Activated T-cell treated with anti-CD3 and anti-CD28 coated beads, Interleukin-2, amount 50 U/mL, for 1 hour (primary cell): ENCODE measurements around the gene ADM5.

Experiments used
- DNase-seq: peaks from one replicate; pipeline ENCODE4 v3.0.0-alpha.2; 2020

The ADM5 gene

DNA sequence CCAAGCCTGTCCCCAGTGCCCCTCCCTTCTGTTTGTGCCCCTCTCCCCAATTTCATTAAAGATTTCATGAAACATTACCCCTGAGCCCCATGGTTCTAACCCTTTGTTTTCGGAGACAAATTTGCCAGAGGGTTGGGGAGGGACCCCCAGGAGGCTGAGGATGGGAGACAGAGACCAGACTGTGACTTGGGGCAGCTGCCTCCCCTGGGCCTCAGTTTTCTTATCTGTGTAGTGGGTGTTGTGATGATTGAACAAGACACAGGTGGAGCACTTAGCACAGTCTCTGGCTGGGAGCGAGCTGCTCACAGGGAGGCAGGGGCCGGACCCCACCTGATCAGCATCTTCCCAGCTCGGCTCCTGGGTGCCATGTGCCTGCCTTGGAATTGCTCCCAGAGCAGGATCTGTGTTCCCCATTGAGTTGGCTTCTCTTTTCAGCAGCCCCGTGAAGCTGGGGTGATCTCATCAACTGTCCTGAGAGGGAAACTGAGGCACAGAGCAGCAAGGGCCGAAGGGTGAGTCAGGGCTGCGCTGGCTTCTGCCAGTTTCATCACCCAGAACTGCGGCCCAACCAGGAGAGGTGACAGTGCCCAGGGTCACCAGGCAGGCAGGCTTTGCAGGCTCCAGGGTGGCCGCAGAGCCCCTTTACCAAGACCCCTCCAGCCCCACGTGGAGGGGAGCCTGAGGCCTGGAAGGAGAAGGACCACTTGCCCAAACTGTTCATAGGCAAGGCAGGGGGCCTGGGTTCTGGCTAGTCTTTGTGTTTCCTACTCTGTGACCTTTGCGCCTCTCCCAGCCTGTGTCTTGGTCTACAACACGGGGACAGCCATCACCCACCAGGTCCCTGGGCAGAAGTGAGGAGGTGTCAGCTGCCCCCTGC lies 30.6 kb upstream of the ADM5 start:
- no peak for DNase-seq

DNA sequence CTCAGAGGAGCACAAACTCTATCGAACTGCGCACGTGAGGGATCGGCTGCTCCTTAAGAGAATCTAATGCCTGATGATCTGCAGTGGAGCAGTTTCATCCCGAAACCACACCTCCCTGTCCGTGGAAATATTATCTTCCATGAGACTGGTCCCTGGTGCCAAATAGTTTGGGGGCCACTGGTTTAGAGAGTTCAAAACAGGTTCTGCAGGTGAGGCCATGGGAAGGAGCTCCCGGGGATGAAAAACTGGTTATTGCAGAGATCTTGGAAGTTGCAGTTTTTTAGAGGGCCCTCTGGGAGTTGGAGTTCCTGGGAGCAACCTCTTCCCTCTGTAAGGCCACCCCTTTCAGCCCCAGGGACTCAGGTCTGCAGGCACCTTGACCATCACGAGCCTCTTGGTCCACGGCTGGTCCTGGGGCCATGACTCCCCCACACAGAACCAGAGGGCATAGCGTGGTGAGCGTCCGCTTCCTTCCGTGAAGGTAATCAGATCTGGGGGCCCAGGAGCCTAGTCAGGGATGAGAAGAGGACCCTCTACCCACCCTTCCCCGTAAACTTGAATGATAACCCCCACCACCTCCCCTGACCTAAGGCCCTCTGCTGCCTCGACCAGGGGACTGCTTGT lies 28.9 kb upstream of the ADM5 start:
- DNase-seq, result no peak

DNA sequence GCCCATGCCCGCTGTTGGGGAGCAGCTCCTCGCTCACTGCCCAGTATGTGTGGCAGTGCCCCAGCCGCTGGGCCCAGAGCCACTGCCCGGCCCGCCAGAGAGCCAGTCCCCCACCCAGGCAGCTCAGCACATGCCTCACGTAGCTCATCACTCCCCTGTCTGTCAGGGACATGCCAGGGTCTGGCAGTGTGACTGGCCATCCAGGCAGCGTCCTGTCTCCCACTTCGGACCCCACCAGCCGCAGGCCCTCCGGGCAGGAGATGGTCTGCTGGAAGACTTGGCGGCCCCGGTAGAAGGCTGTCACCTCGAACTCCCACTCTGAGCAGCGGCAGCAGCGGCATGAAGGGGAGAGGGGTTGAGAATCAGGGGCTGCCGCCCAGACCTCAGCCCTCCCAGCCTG lies 27.4 kb upstream of the ADM5 start:
- DNase-seq, result no peak

- no peak for DNase-seq
These were observed 26.2 kb upstream of the ADM5 start for GRCh38 chr19:49663224-49663623.

DNA sequence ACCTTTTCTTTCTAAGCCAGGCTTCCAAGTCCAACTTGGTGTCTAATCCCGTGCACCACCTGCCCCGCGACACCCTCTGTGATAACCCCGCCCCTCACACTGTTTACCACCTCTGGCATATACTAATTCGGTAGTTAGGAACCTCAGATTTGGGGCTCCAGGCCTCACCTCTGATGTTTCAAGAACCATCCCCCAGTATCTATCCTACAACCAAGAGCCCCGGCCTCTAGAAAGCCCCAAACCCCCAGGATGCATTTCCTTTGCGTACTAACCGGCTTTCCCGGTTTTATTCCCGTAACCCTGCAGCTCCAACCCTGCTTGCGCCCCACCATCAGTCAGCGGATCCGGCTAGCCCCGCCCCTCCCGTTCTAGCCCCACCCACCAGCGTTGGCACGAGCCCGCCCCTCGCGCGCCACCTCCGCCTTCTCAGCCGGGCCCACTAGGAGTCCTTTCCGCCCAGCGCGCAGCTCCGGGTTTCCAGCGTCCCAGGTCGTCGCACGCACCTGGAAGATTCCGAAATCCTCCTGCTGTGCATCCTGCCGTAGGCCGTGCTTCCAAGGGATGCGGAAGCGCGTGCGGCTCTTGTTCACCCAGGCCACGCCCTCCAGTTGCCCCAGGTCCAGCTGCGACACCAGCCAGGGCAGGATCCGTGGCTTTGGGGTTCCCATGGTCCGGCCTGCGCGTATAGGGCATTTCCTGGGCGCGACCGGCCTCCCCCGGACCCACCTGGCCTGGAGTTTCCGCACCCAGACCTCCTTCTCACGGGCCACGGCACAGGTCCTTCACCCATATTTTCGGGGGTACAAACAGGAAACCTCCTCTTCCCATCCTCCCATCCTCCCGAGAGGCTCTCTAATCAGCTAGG lies 25.0 kb upstream of the ADM5 start:
- DNase-seq, result peak; percentile 93

GRCh38 chr19:49665036-49665350 lies 24.4 kb upstream of the ADM5 start:
- no peak for DNase-seq

GRCh38 chr19:49665351-49666119 lies 23.9 kb upstream of the ADM5 start, which contains the start of the genes BCL2L12 and IRF3:
Gene BCL2L12 (plus strand): TSS chr19:49665933. CDS start chr19:49666693, 760 bp downstream.
Gene IRF3 (minus strand): TSS chr19:49665857. CDS start chr19:49664838, 1,019 bp downstream.
- peak; percentile 100 for DNase-seq

DNA sequence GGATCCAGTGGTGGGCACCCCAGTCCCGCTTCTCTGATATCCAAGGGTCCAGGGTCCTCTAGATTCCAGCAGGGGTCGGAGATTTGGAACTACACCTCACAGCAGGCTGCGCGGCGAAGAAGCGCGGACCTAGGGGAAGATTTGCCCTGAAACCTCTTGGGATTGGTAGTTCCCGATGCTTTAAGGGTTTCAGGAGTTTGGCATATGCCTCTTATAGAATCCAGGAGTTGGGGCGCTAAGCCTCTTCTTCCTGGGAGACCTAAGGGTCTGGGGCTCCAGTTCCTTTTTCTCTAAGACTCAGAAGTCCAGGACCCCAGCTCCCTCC lies 23.3 kb upstream of the ADM5 start:
- DNase-seq, result no peak

- DNase-seq, result no peak
These were observed 21.9 kb upstream of the ADM5 start for GRCh38 chr19:49667473-49667872.

- DNase-seq, result no peak
These were observed 19.9 kb upstream of the ADM5 start for GRCh38 chr19:49669516-49669915.

- DNase-seq, result peak; percentile 79
These were observed 17.1 kb upstream of the ADM5 start for GRCh38 chr19:49672131-49672919.

GRCh38 chr19:49676136-49676783 lies 13.1 kb upstream of the ADM5 start:
- DNase-seq, result no peak

- peak; percentile 97 for DNase-seq
These were observed 12.6 kb upstream of the ADM5 start for GRCh38 chr19:49676784-49677230.

DNA sequence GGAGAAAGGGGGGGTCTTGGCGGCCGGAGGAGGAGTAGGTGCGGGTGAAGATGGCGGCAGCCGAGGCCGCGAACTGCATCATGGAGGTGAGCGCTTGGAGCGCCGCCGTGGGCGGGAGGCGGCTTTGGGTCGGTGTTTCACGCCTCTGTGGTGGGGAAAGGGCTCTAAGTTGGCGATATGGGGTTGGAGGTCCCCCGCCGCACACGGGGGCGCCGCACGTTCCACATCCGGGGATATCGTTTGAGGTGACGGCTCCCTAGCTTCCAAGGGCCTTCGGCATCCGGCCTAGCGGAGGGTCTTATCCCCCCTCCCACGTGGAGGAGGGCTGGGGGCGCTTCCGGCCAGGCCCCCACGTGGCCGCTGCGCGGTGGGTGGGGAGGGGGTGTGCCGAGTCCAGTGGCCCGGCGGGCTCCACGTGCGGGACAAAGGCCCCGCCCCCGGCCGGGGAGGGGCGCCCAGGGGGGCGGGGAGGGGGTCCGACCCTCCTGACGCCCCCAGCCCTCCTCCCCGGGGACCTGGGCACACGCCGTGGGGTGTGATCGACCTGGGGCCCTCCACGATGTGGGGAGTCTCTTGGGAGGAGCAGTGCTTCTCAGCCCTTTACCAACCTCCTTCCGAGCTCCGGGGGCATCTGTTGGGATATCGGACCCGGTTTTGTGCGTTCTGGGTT lies 12.0 kb upstream of the ADM5 start, which contains the start of gene PRMT1:
Gene PRMT1, plus strand, starts transcription at position 41 of the 670 bp plus-strand sequence. Its CDS starts 10 bp downstream, at position 51.
- DNase-seq, result no peak

GRCh38 chr19:49677901-49678674 lies 11.3 kb upstream of the ADM5 start:
- peak; percentile 85 for DNase-seq

GRCh38 chr19:49678985-49679770 lies 10.2 kb upstream of the ADM5 start:
- no peak for DNase-seq

DNA sequence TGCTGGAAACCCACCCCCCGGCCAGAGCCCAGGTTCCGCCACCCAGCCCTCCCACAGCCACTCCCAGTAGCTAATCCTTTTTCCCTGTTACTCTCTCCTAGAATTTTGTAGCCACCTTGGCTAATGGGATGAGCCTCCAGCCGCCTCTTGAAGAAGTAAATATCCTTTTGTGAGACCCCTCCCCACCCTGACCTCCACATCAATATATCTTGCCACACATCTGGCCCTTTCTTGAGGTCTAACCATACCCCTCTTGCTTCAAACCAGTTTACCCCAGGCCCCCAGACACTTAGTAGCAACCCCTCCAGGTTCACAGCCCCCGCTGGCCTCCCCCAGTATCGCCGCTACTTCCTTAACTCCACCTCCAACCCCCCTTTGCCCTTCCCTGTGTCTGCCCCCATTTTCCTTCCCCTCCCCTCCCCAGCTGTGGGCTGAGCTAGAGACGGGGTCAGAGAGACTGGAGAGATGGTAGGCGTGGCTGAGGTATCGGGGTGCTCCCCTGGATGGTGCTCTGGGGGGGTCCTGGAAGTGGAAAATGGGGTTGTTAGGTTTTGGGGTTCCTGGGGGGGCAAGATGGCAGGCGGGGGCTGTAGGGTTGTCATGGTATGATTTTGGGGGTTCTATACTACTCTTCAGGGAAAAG lies 9.5 kb upstream of the ADM5 start:
- DNase-seq, result no peak
